Activated T-helper 17 cell treated with anti-CD3 and anti-CD28 coated beads, Interleukin-2, amount 50 U/mL, for 72 hours (primary cell): ENCODE data around the gene ACOT9. TPM values are rescaled to one million over a fixed set of nuclear protein-coding genes. Genes with fewer than 3 reads are reported as not detected.
"Not testable (repeated sequence)": the region's sequence is repeated elsewhere in the genome, so short reads cannot be mapped to it uniquely, and the experiment has no call there.

Experiments used
- ATAC-seq: fragments of 150-1000 bp; cut with Tn5 transposase; replicated peaks from 2 replicates; pipeline ENCODE4 v1.10.0; 2021; ENCODE audit warnings: mild to moderate bottlenecking, moderate library complexity
- H3K27ac Mint-ChIP-seq: one replicate; pipeline ENCODE4 v1.8.0; 2022; ENCODE audit warnings: mixed read lengths
- H3K27me3 Mint-ChIP-seq: one replicate; pipeline ENCODE4 v1.8.0; 2022; ENCODE audit warnings: mixed read lengths
- H3K36me3 Mint-ChIP-seq: one replicate; pipeline ENCODE4 v1.8.0; 2022; ENCODE audit warnings: low read depth, mild to moderate bottlenecking, mixed read lengths
- H3K4me1 Mint-ChIP-seq: one replicate; pipeline ENCODE4 v1.8.0; 2022; ENCODE audit warnings: mixed read lengths
- H3K4me3 Mint-ChIP-seq: one replicate; pipeline ENCODE4 v1.8.0; 2022; ENCODE audit warnings: mild to moderate bottlenecking, mixed read lengths
- H3K9me3 Mint-ChIP-seq: one replicate; pipeline ENCODE4 v1.8.0; 2022; ENCODE audit warnings: mixed read lengths
- total RNA-seq, 2 donors: library from RNA; stranded (reverse); gene quantifications; one replicate each; pipeline ENCODE4 v1.2.3, GENCODE V29; 2022

The ACOT9 gene
- total RNA-seq, 2 donors from 2014 or later, result 34.5 to 40.1 TPM

- no peak for ATAC-seq
- Mint-ChIP-seq H3K4me1 (peaks cover 5% of the 10 kb centered on the region), H3K4me3 (no peak overlapping the region), H3K27ac (no peak overlapping the region), H3K27me3 (no peaks in the 10 kb centered on the region), H3K9me3 (no peaks in the 10 kb centered on the region), H3K36me3 (peaks cover 28% of the 10 kb centered on the region)
These were observed 35.9 kb upstream of the ACOT9 start for GRCh38 chrX:23779025-23779424.

- Mint-ChIP-seq H3K27me3 (no peaks in the 10 kb centered on the region), H3K9me3 (no peaks in the 10 kb centered on the region), H3K27ac (no peak overlapping the region), H3K4me1 (peaks cover 4% of the 10 kb centered on the region), H3K4me3 (no peak overlapping the region), H3K36me3 (peaks cover 1% of the 10 kb centered on the region)
- ATAC-seq, result no peak
These were observed 33.3 kb upstream of the ACOT9 start for GRCh38 chrX:23776363-23776762.

GRCh38 chrX:23773601-23774175 lies 30.6 kb upstream of the ACOT9 start:
- ATAC-seq, result peak; percentile 93
- H3K4me3 Mint-ChIP-seq, result peak overlapping the region; percentile 79
- no peaks in the 10 kb centered on the region for H3K27me3 Mint-ChIP-seq
- H3K4me1 Mint-ChIP-seq, result peaks cover 4% of the 10 kb centered on the region
- no peaks in the 10 kb centered on the region for H3K9me3 Mint-ChIP-seq
- H3K36me3 Mint-ChIP-seq, result no peaks in the 10 kb centered on the region
- peak overlapping the region; percentile 95 for H3K27ac Mint-ChIP-seq

GRCh38 chrX:23771086-23771485 lies 28.0 kb upstream of the ACOT9 start:
- H3K27ac Mint-ChIP-seq, ATAC-seq, H3K4me3 Mint-ChIP-seq, H3K27me3 Mint-ChIP-seq, H3K4me1 Mint-ChIP-seq, H3K36me3 Mint-ChIP-seq, H3K9me3 Mint-ChIP-seq: not testable (repeated sequence)

GRCh38 chrX:23770142-23770541 lies 27.1 kb upstream of the ACOT9 start:
- H3K27me3 Mint-ChIP-seq, result no peaks in the 10 kb centered on the region
- H3K9me3 Mint-ChIP-seq, result no peaks in the 10 kb centered on the region
- no peak for ATAC-seq

GRCh38 chrX:23766650-23767551 lies 23.8 kb upstream of the ACOT9 start:
- H3K27me3 Mint-ChIP-seq, result no peaks in the 10 kb centered on the region
- peak overlapping the region; percentile 50 for H3K27ac Mint-ChIP-seq

More at GRCh38 chrX:23770142-23770541, 27.1 kb upstream of the ACOT9 start:
- no peaks in the 10 kb centered on the region for H3K36me3 Mint-ChIP-seq
- no peak overlapping the region for H3K27ac Mint-ChIP-seq
- H3K4me1 Mint-ChIP-seq, result peaks cover 4% of the 10 kb centered on the region
- H3K4me3 Mint-ChIP-seq, result no peak overlapping the region

GRCh38 chrX:23765868-23766267 lies 22.8 kb upstream of the ACOT9 start:
- ATAC-seq, result no peak
- Mint-ChIP-seq H3K4me3 (peak overlapping the region; percentile 74), H3K4me1 (no peaks in the 10 kb centered on the region), H3K36me3 (no peaks in the 10 kb centered on the region), H3K27me3 (no peaks in the 10 kb centered on the region), H3K9me3 (no peaks in the 10 kb centered on the region), H3K27ac (no peak overlapping the region)

More at GRCh38 chrX:23766650-23767551, 23.8 kb upstream of the ACOT9 start:
- Mint-ChIP-seq H3K4me1 (no peaks in the 10 kb centered on the region), H3K36me3 (no peaks in the 10 kb centered on the region), H3K4me3 (peak overlapping the region; percentile 74), H3K9me3 (no peaks in the 10 kb centered on the region)
- peak; percentile 96 for ATAC-seq

- H3K4me1 Mint-ChIP-seq, result no peaks in the 10 kb centered on the region
- H3K27me3 Mint-ChIP-seq, result no peaks in the 10 kb centered on the region
- H3K27ac Mint-ChIP-seq, result no peak overlapping the region
- H3K4me3 Mint-ChIP-seq, result no peak overlapping the region
- H3K36me3 Mint-ChIP-seq, result no peaks in the 10 kb centered on the region
- ATAC-seq, result no peak
- H3K9me3 Mint-ChIP-seq, result no peaks in the 10 kb centered on the region
These were observed 22.4 kb upstream of the ACOT9 start for GRCh38 chrX:23765449-23765848.

- Mint-ChIP-seq H3K27ac (no peak overlapping the region), H3K4me1 (no peaks in the 10 kb centered on the region), H3K27me3 (no peaks in the 10 kb centered on the region), H3K4me3 (no peak overlapping the region), H3K9me3 (no peaks in the 10 kb centered on the region), H3K36me3 (no peaks in the 10 kb centered on the region)
- ATAC-seq, result no peak
These were observed 21.3 kb upstream of the ACOT9 start for GRCh38 chrX:23764188-23764984.

GRCh38 chrX:23759821-23760220 lies 16.7 kb upstream of the ACOT9 start:
- no peaks in the 10 kb centered on the region for H3K36me3 Mint-ChIP-seq
- no peaks in the 10 kb centered on the region for H3K4me1 Mint-ChIP-seq
- H3K9me3 Mint-ChIP-seq, result no peaks in the 10 kb centered on the region
- no peak for ATAC-seq
- H3K27me3 Mint-ChIP-seq, result no peaks in the 10 kb centered on the region
- H3K4me3 Mint-ChIP-seq, result no peak overlapping the region
- no peak overlapping the region for H3K27ac Mint-ChIP-seq

- H3K4me3 Mint-ChIP-seq, result peak overlapping the region; percentile 33
- no peaks in the 10 kb centered on the region for H3K9me3 Mint-ChIP-seq
- no peak overlapping the region for H3K27ac Mint-ChIP-seq
- H3K4me1 Mint-ChIP-seq, result no peaks in the 10 kb centered on the region
- no peaks in the 10 kb centered on the region for H3K36me3 Mint-ChIP-seq
- ATAC-seq, result peak; percentile 69
- H3K27me3 Mint-ChIP-seq, result no peaks in the 10 kb centered on the region
These were observed 13.1 kb upstream of the ACOT9 start for GRCh38 chrX:23756165-23756564.

- H3K4me1 Mint-ChIP-seq, result no peaks in the 10 kb centered on the region
These were observed 11.6 kb upstream of the ACOT9 start for GRCh38 chrX:23754664-23755063.

GRCh38 chrX:23752740-23753415 lies 9.8 kb upstream of the ACOT9 start:
- no peaks in the 10 kb centered on the region for H3K4me1 Mint-ChIP-seq
- ATAC-seq, result no peak
- H3K4me3 Mint-ChIP-seq, result no peak overlapping the region
- no peaks in the 10 kb centered on the region for H3K36me3 Mint-ChIP-seq
- H3K9me3 Mint-ChIP-seq, result no peaks in the 10 kb centered on the region
- H3K27me3 Mint-ChIP-seq, result no peaks in the 10 kb centered on the region
- no peak overlapping the region for H3K27ac Mint-ChIP-seq

More at GRCh38 chrX:23754664-23755063, 11.6 kb upstream of the ACOT9 start:
- no peak overlapping the region for H3K27ac Mint-ChIP-seq
- no peak for ATAC-seq
- no peak overlapping the region for H3K4me3 Mint-ChIP-seq
- H3K36me3 Mint-ChIP-seq, result no peaks in the 10 kb centered on the region
- H3K9me3 Mint-ChIP-seq, result no peaks in the 10 kb centered on the region
- H3K27me3 Mint-ChIP-seq, result no peaks in the 10 kb centered on the region

- H3K27me3 Mint-ChIP-seq, result no peaks in the 10 kb centered on the region
- H3K4me1 Mint-ChIP-seq, result peaks cover 6% of the 10 kb centered on the region
These were observed 6.5 kb upstream of the ACOT9 start for GRCh38 chrX:23749576-23749975.

More at GRCh38 chrX:23749576-23749975, 6.5 kb upstream of the ACOT9 start:
- Mint-ChIP-seq H3K9me3 (no peaks in the 10 kb centered on the region), H3K27ac (no peak overlapping the region), H3K36me3 (no peaks in the 10 kb centered on the region), H3K4me3 (no peak overlapping the region)
- no peak for ATAC-seq
